K562 (cell line): Measurements from ENCODE around the gene GARIN5B. TPM values are rescaled to one million over a fixed set of nuclear protein-coding genes. Genes with fewer than 3 reads are reported as not detected.
A peak's percentile ranks its signal among the peaks of the same experiment; 100 is the strongest.

ENCODE experiments used
- CBX2 ChIP-seq: fragments of 200-600 bp; sonication (generic); IDR thresholded peaks from one replicate; pipeline ENCODE4 v1.6.1; 2012; ENCODE audit warnings: mild to moderate bottlenecking, low read length, inconsistent platforms; ENCODE audit not compliant: insufficient read depth, poor library complexity, severe bottlenecking
- JUND ChIP-seq, 2 experiments: IDR thresholded peaks; 2 replicates in 1 of 2; 3 replicates in 1 of 2; pipeline ENCODE4 v1.6.1; 2011; ENCODE audit warnings: borderline replicate concordance in 2 of 2, low read depth in 2 of 2, low read length in 2 of 2, improper control_type of control experiment in 1 of 2, missing biosample characterization in 1 of 2, missing genetic modification characterization in 1 of 2, missing genetic modification reagents in 1 of 2
- NCOA1 ChIP-seq: fragments of 450-650 bp; IDR thresholded peaks from 2 replicates; pipeline ENCODE4 v1.6.1; 2016; ENCODE audit warnings: low read depth
- NCOA6 ChIP-seq: fragments of 450-650 bp; IDR thresholded peaks from 2 replicates; pipeline ENCODE4 v1.6.1; 2017; ENCODE audit warnings: mild to moderate bottlenecking
- NFIX ChIP-seq: fragments of 250-450 bp; sonication (Bioruptor Pico); IDR thresholded peaks from 2 replicates; pipeline ENCODE4 v1.4.0; 2020; ENCODE audit warnings: low read depth, mild to moderate bottlenecking, moderate library complexity
- NR4A1 ChIP-seq, 2 experiments: fragments of 250-450 bp in 1 of 2; fragments of 450-650 bp in 1 of 2; sonication (Bioruptor Pico) in 1 of 2; IDR thresholded peaks; 2 replicates each; pipeline versions ENCODE4 v1.4.0 to v1.6.1; 2016 to 2020; ENCODE audit warnings: mild to moderate bottlenecking in 2 of 2, missing compliant biosample characterization in 1 of 2, missing genetic modification characterization in 1 of 2, moderate library complexity in 1 of 2
- NRF1 ChIP-seq, 2 experiments: fragments of 450-650 bp; IDR thresholded peaks in 1 of 2; conservative IDR thresholded peaks in 1 of 2; 2 replicates each; pipeline ENCODE4 v1.6.1; 2014; ENCODE audit warnings: mild to moderate bottlenecking in 2 of 2
- PBX2 ChIP-seq, 2 experiments: IDR thresholded peaks in 1 of 2; conservative IDR thresholded peaks in 1 of 2; 2 replicates each; pipeline ENCODE4 v1.6.1; 2016; ENCODE audit warnings: low read depth in 2 of 2, mild to moderate bottlenecking in 1 of 2, missing compliant biosample characterization in 1 of 2, missing genetic modification characterization in 1 of 2, moderate library complexity in 1 of 2
- PREB ChIP-seq: sonication (generic); formaldehyde crosslinking; IDR thresholded peaks from 2 replicates; pipeline ENCODE4 v1.8.1; 2023; ENCODE audit warnings: mild to moderate bottlenecking, missing genetic modification reagents
- PTRF ChIP-seq: fragments of 450-650 bp; IDR thresholded peaks from 2 replicates; pipeline ENCODE4 v1.6.1; 2016; ENCODE audit warnings: mild to moderate bottlenecking, missing genetic modification characterization, missing compliant biosample characterization
- SIN3A ChIP-seq, 2 experiments: fragments of 150-350 bp in 1 of 2; IDR thresholded peaks; 2 replicates each; pipeline ENCODE4 v1.6.1; 2011 to 2016; ENCODE audit warnings: borderline replicate concordance in 2 of 2, low read depth in 2 of 2, low read length in 2 of 2, mild to moderate bottlenecking in 2 of 2, moderate library complexity in 2 of 2; ENCODE audit not compliant: control insufficient read depth in 1 of 2
- SMC3 ChIP-seq: conservative IDR thresholded peaks from 2 replicates; pipeline ENCODE4 v1.6.1; 2011; ENCODE audit warnings: low read depth, low read length, improper control_type of control experiment; ENCODE audit not compliant: insufficient read depth
- XRCC3 ChIP-seq: fragments of 450-650 bp; IDR thresholded peaks from 2 replicates; pipeline ENCODE4 v1.6.1; 2017; ENCODE audit warnings: mild to moderate bottlenecking, moderate library complexity
- XRCC4 ChIP-seq: IDR thresholded peaks from one replicate; pipeline ENCODE4 v1.6.1; 2011; ENCODE audit not compliant: insufficient read depth, insufficient read length; ENCODE audit errors: extremely low read depth
- ZC3H11A ChIP-seq: IDR thresholded peaks from 2 replicates; pipeline ENCODE4 v1.6.1; 2012; ENCODE audit warnings: low read depth, low read length, improper control_type of control experiment
- ZKSCAN8 ChIP-seq: fragments of 200-800 bp; sonication (Bioruptor generic); IDR thresholded peaks from 2 replicates; pipeline ENCODE4 v1.6.1; 2016; ENCODE audit warnings: missing genetic modification characterization, missing compliant biosample characterization
- ZNF134 ChIP-seq: fragments of 250-450 bp; sonication (Bioruptor Pico); conservative IDR thresholded peaks from 2 replicates; pipeline ENCODE4 v1.4.0; 2020
- ZNF764 ChIP-seq: fragments of 250-450 bp; sonication (Bioruptor Pico); IDR thresholded peaks from 2 replicates; pipeline ENCODE4 v1.4.0; 2020; ENCODE audit warnings: low read depth, mild to moderate bottlenecking, moderate library complexity
- polyA plus RNA-seq, 8 experiments: library from polyadenylated mRNA; depleted of rRNA in 4 of 8; stranded (reverse) in 5 of 8; unstranded in 3 of 8; fragments of >200 nt; fragmentation: Nextera tagmentation in 2 of 8; fragmentation: Illumina TruSeq in 1 of 8; extraction: Ambion mirVana in 2 of 8; extraction: Trizol in 1 of 8; gene quantifications; 2 replicates each; pipeline versions ENCODE4 v1.2.1 to v1.2.3, GENCODE V29; 2011 to 2014; ENCODE audit warnings: inconsistent platforms in 1 of 8, missing spikeins in 1 of 8
- total RNA-seq, 7 experiments: library from RNA; depleted of rRNA in 6 of 7; stranded (reverse); fragments of >200 nt in 6 of 7; fragmentation: Illumina TruSeq in 2 of 7; extraction: Trizol in 2 of 7; gene quantifications; 2 replicates each; pipeline versions ENCODE4 v1.2.1 to v1.2.3, GENCODE V29; 2011 to 2021; ENCODE audit warnings: low replicate concordance in 1 of 7
- TF ChIP-seq, protein P1 (sequence below): fragments of 450-650 bp; IDR thresholded peaks from 2 replicates; pipeline ENCODE4 v1.6.1; 2018; ENCODE audit not compliant: partially characterized antibody

GARIN5B gene
- total and polyA plus RNA-seq, 9 of the 15 experiments (the other 6 are each of a cell fraction or from before 2014, with no cell fraction given), result not detected

DNA sequence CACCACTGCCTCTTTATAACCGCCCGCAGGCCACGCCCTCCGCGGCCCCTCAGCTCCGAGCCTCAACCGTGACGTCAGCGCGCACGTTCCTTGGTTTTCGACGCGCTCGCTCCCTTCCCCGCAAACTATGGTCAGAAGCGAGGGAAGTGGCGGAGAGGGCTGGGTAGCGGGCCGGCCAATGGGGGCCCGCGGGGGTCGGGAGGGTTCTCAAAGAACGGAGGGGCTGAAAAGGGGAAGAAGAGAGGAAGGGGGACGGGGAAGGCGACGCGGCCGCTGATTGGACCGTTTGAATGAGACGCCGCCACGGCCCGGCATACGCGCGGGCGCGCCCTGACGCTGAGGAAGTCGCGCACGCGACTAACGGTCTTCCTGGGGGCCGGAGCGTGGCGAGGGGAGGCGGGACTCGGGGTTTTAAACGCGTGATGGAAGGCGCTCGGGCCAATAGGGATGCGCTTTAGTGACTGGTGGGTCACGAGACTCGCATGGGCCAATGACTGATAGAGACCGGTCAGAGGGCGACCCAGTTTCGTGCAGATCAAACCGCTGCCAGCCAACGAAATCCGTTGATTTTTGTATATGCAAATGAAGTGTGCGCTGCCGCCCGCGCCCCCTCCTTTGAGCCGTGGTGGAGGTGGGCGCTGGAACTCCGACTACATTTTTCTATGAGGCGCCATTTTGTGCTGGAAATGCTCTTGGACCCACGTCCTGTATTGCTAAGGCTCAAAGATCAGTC is 44.9 kb upstream of the GARIN5B start (continued):
- TF ChIP-seq, protein P1, sequence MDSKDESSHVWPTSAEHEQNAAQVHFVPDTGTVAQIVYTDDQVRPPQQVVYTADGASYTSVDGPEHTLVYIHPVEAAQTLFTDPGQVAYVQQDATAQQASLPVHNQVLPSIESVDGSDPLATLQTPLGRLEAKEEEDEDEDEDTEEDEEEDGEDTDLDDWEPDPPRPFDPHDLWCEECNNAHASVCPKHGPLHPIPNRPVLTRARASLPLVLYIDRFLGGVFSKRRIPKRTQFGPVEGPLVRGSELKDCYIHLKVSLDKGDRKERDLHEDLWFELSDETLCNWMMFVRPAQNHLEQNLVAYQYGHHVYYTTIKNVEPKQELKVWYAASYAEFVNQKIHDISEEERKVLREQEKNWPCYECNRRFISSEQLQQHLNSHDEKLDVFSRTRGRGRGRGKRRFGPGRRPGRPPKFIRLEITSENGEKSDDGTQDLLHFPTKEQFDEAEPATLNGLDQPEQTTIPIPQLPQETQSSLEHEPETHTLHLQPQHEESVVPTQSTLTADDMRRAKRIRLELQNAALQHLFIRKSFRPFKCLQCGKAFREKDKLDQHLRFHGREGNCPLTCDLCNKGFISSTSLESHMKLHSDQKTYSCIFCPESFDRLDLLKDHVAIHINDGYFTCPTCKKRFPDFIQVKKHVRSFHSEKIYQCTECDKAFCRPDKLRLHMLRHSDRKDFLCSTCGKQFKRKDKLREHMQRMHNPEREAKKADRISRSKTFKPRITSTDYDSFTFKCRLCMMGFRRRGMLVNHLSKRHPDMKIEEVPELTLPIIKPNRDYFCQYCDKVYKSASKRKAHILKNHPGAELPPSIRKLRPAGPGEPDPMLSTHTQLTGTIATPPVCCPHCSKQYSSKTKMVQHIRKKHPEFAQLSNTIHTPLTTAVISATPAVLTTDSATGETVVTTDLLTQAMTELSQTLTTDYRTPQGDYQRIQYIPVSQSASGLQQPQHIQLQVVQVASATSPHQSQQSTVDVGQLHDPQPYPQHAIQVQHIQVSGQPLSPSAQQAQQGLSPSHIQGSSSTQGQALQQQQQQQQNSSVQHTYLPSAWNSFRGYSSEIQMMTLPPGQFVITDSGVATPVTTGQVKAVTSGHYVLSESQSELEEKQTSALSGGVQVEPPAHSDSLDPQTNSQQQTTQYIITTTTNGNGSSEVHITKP, result no peak
- TF ChIP-seq ZNF764 (CRISPR knock-in tag), result no peak
- TF ChIP-seq SIN3A (IDR thresholded peaks at IDR 0.05; ENCODE audit: borderline replicate concordance in 2 of 2, control insufficient read depth in 1 of 2, low read depth in 2 of 2, low read length in 2 of 2), result no peak
- TF ChIP-seq PBX2 (CRISPR knock-in tag; IDR thresholded peaks at IDR 0.05; ENCODE audit: low read depth), result peak; percentile 51; the same call in 1 of the 2 replicates
- TF ChIP-seq PBX2 (tag; conservative IDR thresholded peaks at IDR 0.05; ENCODE audit: low read depth), result peak; percentile 96
- TF ChIP-seq ZNF134 (CRISPR knock-in tag), result no peak
- TF ChIP-seq PTRF (tag), result no peak
- no peak for TF ChIP-seq SMC3
- TF ChIP-seq NCOA6, result peak; percentile 91
- TF ChIP-seq PREB (CRISPR knock-in tag), result peak; percentile 69; the same call in 1 of the 2 replicates
- no peak for TF ChIP-seq ZC3H11A
- no peak for TF ChIP-seq NR4A1 (CRISPR knock-in tag; IDR thresholded peaks at IDR 0.05)
- no peak for TF ChIP-seq NR4A1 (tag; IDR thresholded peaks at IDR 0.05)
- no peak for TF ChIP-seq XRCC3
- no peak for TF ChIP-seq CBX2
- TF ChIP-seq NFIX (CRISPR knock-in tag), result no peak
- TF ChIP-seq JUND (IDR thresholded peaks at IDR 0.05; ENCODE audit: borderline replicate concordance, low read depth, low read length), result peak; percentile 54
- no peak for TF ChIP-seq JUND (tag; IDR thresholded peaks at IDR 0.05; ENCODE audit: borderline replicate concordance, low read depth, low read length)
- TF ChIP-seq NRF1 (conservative IDR thresholded peaks at IDR 0.05 in 1 of 2, IDR thresholded peaks at IDR 0.05 in 1 of 2), result peak; percentile 87 to 89
- TF ChIP-seq XRCC4, result no peak
- TF ChIP-seq NCOA1, result peak; percentile 81
- TF ChIP-seq ZKSCAN8 (CRISPR knock-in tag), result no peak
